Measurements from ENCODE around the gene SIRT7.

SIRT7 gene

GRCh38 chr17:81922566-81923301, 4.8 kb upstream of the SIRT7 start:
- TF ChIP-seq POLR2AphosphoS5 (IDR thresholded peaks at IDR 0.05; ENCODE audit: low read depth) (0 out of 2 replicates have a peak, but pooled peaks have one; percentile 26), GABPA (IDR thresholded peaks at IDR 0.05; ENCODE audit: low read depth) (no peak)
- peak overlapping the region; percentile 60 for H3K4me3 ChIP-seq (replicated peaks; ENCODE audit: insufficient read depth, low read length)
- peak overlapping the region; percentile 92 for H3K27ac ChIP-seq (replicated peaks)
- DNase-seq (ENCODE audit: low read depth in 1 of 2, low spot score in 1 of 2), result peak; percentile 80 to 87
- H3K27me3 ChIP-seq (ENCODE audit: insufficient read depth, poor library complexity, severe bottlenecking), result no peaks in the 10 kb centered on the region

- Histone ChIP-seq H3K4me3 (replicated peaks; ENCODE audit: insufficient read depth, low read length) (peak overlapping the region; percentile 60), H3K27me3 (ENCODE audit: insufficient read depth, poor library complexity, severe bottlenecking) (no peaks in the 10 kb centered on the region), H3K27ac (replicated peaks) (peak overlapping the region; percentile 92)
- TF ChIP-seq SPI1 (IDR thresholded peaks at IDR 0.05; ENCODE audit: borderline replicate concordance, low read depth) (no peak), CTCF (IDR thresholded peaks at IDR 0.05; ENCODE audit: insufficient read depth, low read length) (no peak), REST (IDR thresholded peaks at IDR 0.05; ENCODE audit: insufficient replicate concordance, low read depth) (no peak), GABPA (IDR thresholded peaks at IDR 0.05; ENCODE audit: low read depth) (no peak), POLR2AphosphoS5 (IDR thresholded peaks at IDR 0.05; ENCODE audit: low read depth) (no peak)
- no peak for DNase-seq (ENCODE audit: low read depth in 1 of 2, low spot score in 1 of 2)
Measured at GRCh38 chr17:81921996-81922565, 4.1 kb upstream of the SIRT7 start.

GRCh38 chr17:81921537-81921862, 3.5 kb upstream of the SIRT7 start:
- Histone ChIP-seq H3K27me3 (ENCODE audit: insufficient read depth, poor library complexity, severe bottlenecking) (no peaks in the 10 kb centered on the region), H3K27ac (replicated peaks) (peak overlapping the region; percentile 92), H3K4me3 (replicated peaks; ENCODE audit: insufficient read depth, low read length) (peak overlapping the region; percentile 60)
- TF ChIP-seq SPI1 (IDR thresholded peaks at IDR 0.05; ENCODE audit: borderline replicate concordance, low read depth), result no peak
- no peak for TF ChIP-seq CTCF (IDR thresholded peaks at IDR 0.05; ENCODE audit: insufficient read depth, low read length)
- TF ChIP-seq REST (IDR thresholded peaks at IDR 0.05; ENCODE audit: insufficient replicate concordance, low read depth), result no peak
- TF ChIP-seq GABPA (IDR thresholded peaks at IDR 0.05; ENCODE audit: low read depth), result no peak
- no peak for TF ChIP-seq POLR2AphosphoS5 (IDR thresholded peaks at IDR 0.05; ENCODE audit: low read depth)
- DNase-seq (ENCODE audit: low read depth in 1 of 2, low spot score in 1 of 2), result no peak

- TF ChIP-seq SPI1 (IDR thresholded peaks at IDR 0.05; ENCODE audit: borderline replicate concordance, low read depth) (no peak), CTCF (IDR thresholded peaks at IDR 0.05; ENCODE audit: insufficient read depth, low read length) (no peak), POLR2AphosphoS5 (IDR thresholded peaks at IDR 0.05; ENCODE audit: low read depth) (no peak; the same call in 1 of the 2 replicates), REST (IDR thresholded peaks at IDR 0.05; ENCODE audit: insufficient replicate concordance, low read depth) (no peak), GABPA (IDR thresholded peaks at IDR 0.05; ENCODE audit: low read depth) (no peak)
- no peaks in the 10 kb centered on the region for H3K27me3 ChIP-seq (ENCODE audit: insufficient read depth, poor library complexity, severe bottlenecking)
- peak; percentile 86 to 87 for DNase-seq (ENCODE audit: low read depth in 1 of 2, low spot score in 1 of 2)
- peak overlapping the region; percentile 92 for H3K27ac ChIP-seq (replicated peaks)
- peak overlapping the region; percentile 43 for H3K4me3 ChIP-seq (replicated peaks; ENCODE audit: insufficient read depth, low read length)
Measured at GRCh38 chr17:81920612-81921536, 2.9 kb upstream of the SIRT7 start.

All from HL-60 (cell line).